Heart left ventricle (tissue), 13 donors: ENCODE results near the gene DOCK9.

ENCODE experiments used
- CTCF ChIP-seq, 12 donors: fragments of 200-600 bp; sonication (generic) in 4 of 12; IDR thresholded peaks; one replicate each; pipeline versions ENCODE4 v1.5.0 to v1.8.0; 2018 to 2022; ENCODE audit warnings: antibody characterized with exemption in 12 of 12, mild to moderate bottlenecking in 5 of 12
- POLR2A ChIP-seq, 2 donors: fragments of 450-650 bp; IDR thresholded peaks; one replicate each; pipeline ENCODE4 v1.6.1; 2017; ENCODE audit warnings: antibody characterized with exemption in 2 of 2, mild to moderate bottlenecking in 2 of 2, moderate library complexity in 2 of 2
- donor health status: ischemic (EF 13 %, LVEDD 7.1; RV severe dilation, severe dysfunction).
- donor health status: DM: no; HTN: yes; CAD: no.
- donor health status: DM: no; HTN: no; CAD: no.
- donor health status: ischemic (EF 25% LVEDD 6.9; RV normal size, moderate dysfunction).
- donor health status: ischemic (EF 25% LVEDD 5.7; RV mildly dilated, moderate dysfunction).
- donor health status: ischemic (EF 35%, LVEDD 5.7; RV mildly dilated, moderate dysfunction).
- donor health status: nonischemic (EF 11% LVEDD 7.7; RV severe dilation, severe dysfunction).
- donor health status: DM: yes; HTN: yes; CAD: no.
- donor health status: PGD.
- donor health status: ischemic (EF 29% LVEDD 5.4; RV normal size, mild dysfunction).
- donor health status: nonischemic (EF 23%, LVEDD 6.1; RV moderate dilation, normal function).

GRCh38 chr13:98883998-98884397, 93.9 kb downstream of the DOCK9 start:
- TF ChIP-seq CTCF (IDR thresholded peaks at IDR 0.05) = no peak
- TF ChIP-seq POLR2A (IDR thresholded peaks at IDR 0.05) = no peak
